Thyroid gland (tissue), 4 donors: Measurements from ENCODE around the gene HIC1.

Experiments
- POLR2A ChIP-seq, 2 donors: fragments of 450-650 bp; IDR thresholded peaks; one replicate each; pipeline ENCODE4 v1.6.1; 2017; ENCODE audit warnings: antibody characterized with exemption in 2 of 2, mild to moderate bottlenecking in 2 of 2, moderate library complexity in 1 of 2
- TF ChIP-seq, protein P1 (sequence below), 6 experiments: fragments of 200-600 bp in 3 of 6; fragments of 450-650 bp in 3 of 6; sonication (generic) in 3 of 6; IDR thresholded peaks; one replicate each; pipeline ENCODE4 v1.5.1; 2016 to 2019; ENCODE audit warnings: antibody characterized with exemption in 6 of 6, mild to moderate bottlenecking in 2 of 6, inconsistent platforms in 1 of 6, moderate library complexity in 1 of 6

GRCh38 chr17:2023692-2024571 is 31.0 kb upstream of the HIC1 start:
- TF ChIP-seq, protein P1, sequence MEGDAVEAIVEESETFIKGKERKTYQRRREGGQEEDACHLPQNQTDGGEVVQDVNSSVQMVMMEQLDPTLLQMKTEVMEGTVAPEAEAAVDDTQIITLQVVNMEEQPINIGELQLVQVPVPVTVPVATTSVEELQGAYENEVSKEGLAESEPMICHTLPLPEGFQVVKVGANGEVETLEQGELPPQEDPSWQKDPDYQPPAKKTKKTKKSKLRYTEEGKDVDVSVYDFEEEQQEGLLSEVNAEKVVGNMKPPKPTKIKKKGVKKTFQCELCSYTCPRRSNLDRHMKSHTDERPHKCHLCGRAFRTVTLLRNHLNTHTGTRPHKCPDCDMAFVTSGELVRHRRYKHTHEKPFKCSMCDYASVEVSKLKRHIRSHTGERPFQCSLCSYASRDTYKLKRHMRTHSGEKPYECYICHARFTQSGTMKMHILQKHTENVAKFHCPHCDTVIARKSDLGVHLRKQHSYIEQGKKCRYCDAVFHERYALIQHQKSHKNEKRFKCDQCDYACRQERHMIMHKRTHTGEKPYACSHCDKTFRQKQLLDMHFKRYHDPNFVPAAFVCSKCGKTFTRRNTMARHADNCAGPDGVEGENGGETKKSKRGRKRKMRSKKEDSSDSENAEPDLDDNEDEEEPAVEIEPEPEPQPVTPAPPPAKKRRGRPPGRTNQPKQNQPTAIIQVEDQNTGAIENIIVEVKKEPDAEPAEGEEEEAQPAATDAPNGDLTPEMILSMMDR (IDR thresholded peaks at IDR 0.05), result no peak
- TF ChIP-seq POLR2A (IDR thresholded peaks at IDR 0.05), result no peak
